ENCODE data around the gene PARP2. TPM values are rescaled to one million over a fixed set of nuclear protein-coding genes. Genes with fewer than 3 reads are reported as not detected.
A peak's percentile ranks its signal among the peaks of the same experiment; 100 is the strongest.
"Not testable (repeated sequence)": the region's sequence is repeated elsewhere in the genome, so short reads cannot be mapped to it uniquely, and the experiment has no call there.

Gene PARP2
- total RNA-seq, 1 experiment from 2014 or later = 38.3 TPM

DNA sequence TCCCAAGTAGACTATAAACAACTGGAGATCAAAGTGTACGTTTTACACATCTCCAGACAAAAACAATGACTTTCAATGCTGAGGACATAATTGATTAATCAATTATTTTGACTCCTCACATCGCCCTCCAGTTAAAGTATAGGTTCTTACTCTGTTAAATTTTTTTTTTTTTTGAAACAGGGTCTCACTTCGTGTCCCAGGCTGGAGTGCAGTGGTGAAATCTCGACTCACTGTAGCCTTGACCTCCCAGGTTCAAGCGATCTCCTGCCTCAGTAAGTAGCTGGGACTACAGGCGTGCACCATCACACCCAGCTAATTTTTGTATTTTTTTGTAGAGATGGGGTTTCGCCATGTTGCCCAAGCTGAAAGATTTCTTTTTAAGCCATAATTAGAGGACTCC lies 9.4 kb upstream of the PARP2 start:
- intact Hi-C loops (cut with micrococcal nuclease) = no loop called here
- Histone ChIP-seq H3K9me2 (replicated peaks; ENCODE audit: low read length) (no peaks in the 10 kb centered on the region), H3K79me2 (ENCODE audit: low read length) (peaks cover 40% of the 10 kb centered on the region), H3K9me3 (ENCODE audit: low read length) (no peaks in the 10 kb centered on the region), H3K4me1 (ENCODE audit: insufficient read depth, low read length) (peaks cover 10% of the 10 kb centered on the region), H3F3A (ENCODE audit: low read length, unreplicated experiment) (no peaks in the 10 kb centered on the region), H3K36me3 (ENCODE audit: low read depth, low read length) (peaks cover 2% of the 10 kb centered on the region; the same call in 1 of the 2 replicates), H2AFZ (ENCODE audit: low read length) (peak overlapping the region; percentile 79; the same call in 1 of the 2 replicates), H3K4me2 (ENCODE audit: low read length) (peak overlapping the region; percentile 91; the same call in 1 of the 2 replicates), H3K4me3 (ENCODE audit: low read length) (no peak overlapping the region), H3K9ac (ENCODE audit: low read length) (no peak overlapping the region), H4K20me1 (ENCODE audit: low read length) (no peaks in the 10 kb centered on the region; the same call in 1 of the 2 replicates), H3K27me3 (ENCODE audit: low read length) (no peaks in the 10 kb centered on the region), H3K27ac (ENCODE audit: low read length) (no peak overlapping the region)
- BruUV-seq (replicated peaks) = no TSS peak
- CTCF ChIA-PET = no interaction called here
- TF ChIP-seq EZH2 (IDR thresholded peaks at IDR 0.05; ENCODE audit: low read length, unreplicated experiment) = no peak
- TF ChIP-seq EZH2phosphoT487 (IDR thresholded peaks at IDR 0.05; ENCODE audit: borderline replicate concordance, low read length) = no peak
- TF ChIP-seq, protein P1, sequence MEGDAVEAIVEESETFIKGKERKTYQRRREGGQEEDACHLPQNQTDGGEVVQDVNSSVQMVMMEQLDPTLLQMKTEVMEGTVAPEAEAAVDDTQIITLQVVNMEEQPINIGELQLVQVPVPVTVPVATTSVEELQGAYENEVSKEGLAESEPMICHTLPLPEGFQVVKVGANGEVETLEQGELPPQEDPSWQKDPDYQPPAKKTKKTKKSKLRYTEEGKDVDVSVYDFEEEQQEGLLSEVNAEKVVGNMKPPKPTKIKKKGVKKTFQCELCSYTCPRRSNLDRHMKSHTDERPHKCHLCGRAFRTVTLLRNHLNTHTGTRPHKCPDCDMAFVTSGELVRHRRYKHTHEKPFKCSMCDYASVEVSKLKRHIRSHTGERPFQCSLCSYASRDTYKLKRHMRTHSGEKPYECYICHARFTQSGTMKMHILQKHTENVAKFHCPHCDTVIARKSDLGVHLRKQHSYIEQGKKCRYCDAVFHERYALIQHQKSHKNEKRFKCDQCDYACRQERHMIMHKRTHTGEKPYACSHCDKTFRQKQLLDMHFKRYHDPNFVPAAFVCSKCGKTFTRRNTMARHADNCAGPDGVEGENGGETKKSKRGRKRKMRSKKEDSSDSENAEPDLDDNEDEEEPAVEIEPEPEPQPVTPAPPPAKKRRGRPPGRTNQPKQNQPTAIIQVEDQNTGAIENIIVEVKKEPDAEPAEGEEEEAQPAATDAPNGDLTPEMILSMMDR (conservative IDR thresholded peaks at IDR 0.05; ENCODE audit: low read depth, low read length) = no peak
- ATAC-seq = no peak
- POLR2A ChIA-PET (ENCODE audit: unreplicated experiment) = interaction anchor here (1.0 kb wide), 1 partner anchor 9 kb away, joined by 6 read pairs; the partner anchor contains the start of gene PARP2
- DNase-seq = no peak

DNA sequence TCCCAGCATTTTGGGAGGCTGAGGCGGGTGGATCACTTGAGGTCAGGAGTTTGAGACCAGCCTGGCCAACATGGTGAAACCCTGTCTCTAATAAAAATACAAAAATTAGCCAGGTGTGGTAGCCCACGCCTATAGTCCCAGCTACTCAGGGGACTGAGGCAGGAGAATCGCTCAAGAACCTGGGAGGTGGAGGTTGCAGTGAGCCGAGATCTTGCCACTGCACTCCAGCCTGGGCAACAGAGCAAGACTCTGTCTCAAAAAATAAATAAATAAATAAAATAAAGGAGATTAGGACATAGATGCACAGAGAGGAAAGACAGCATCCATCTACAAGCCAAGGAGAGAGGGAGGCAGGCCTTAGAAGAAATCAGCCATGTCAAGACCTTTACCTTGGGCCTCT lies 2.4 kb upstream of the PARP2 start:
- peaks cover 11% of the 10 kb centered on the region for H3K36me3 ChIP-seq (ENCODE audit: low read depth, low read length)
- BruUV-seq (replicated peaks); H3K9me3 ChIP-seq (ENCODE audit: low read length); ATAC-seq; H3F3A ChIP-seq (ENCODE audit: low read length, unreplicated experiment); POLR2A ChIA-PET (ENCODE audit: unreplicated experiment); H3K27ac ChIP-seq (ENCODE audit: low read length); H3K4me2 ChIP-seq (ENCODE audit: low read length); H4K20me1 ChIP-seq (ENCODE audit: low read length); intact Hi-C loops (cut with micrococcal nuclease); H2AFZ ChIP-seq (ENCODE audit: low read length); H3K4me1 ChIP-seq (ENCODE audit: insufficient read depth, low read length); CTCF ChIA-PET; H3K9ac ChIP-seq (ENCODE audit: low read length); DNase-seq; H3K27me3 ChIP-seq (ENCODE audit: low read length); H3K9me2 ChIP-seq (replicated peaks; ENCODE audit: low read length); H3K4me3 ChIP-seq (ENCODE audit: low read length): not testable (repeated sequence)
- peaks cover 22% of the 10 kb centered on the region for H3K79me2 ChIP-seq (ENCODE audit: low read length)

DNA sequence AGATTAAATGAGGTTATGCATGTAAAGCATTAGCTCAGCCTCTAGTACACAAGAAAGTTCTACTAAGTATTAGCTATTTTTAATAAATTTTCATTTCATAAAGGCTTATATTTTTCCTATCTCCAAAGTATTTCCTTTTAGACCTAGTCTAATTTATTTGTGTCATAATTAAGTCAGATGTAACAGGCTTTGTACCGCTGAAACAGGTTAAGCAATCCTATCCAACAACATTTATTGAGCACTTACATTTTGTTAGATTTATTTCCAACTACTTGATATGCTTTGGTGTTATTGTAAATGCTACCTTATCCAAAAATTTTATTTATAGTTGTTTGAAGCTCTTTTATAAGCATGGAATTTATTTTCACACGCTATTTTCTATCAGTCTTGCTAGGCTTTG lies 1.8 kb upstream of the PARP2 start:
- Histone ChIP-seq H4K20me1 (ENCODE audit: low read length) (no peaks in the 10 kb centered on the region), H3F3A (ENCODE audit: low read length, unreplicated experiment) (no peaks in the 10 kb centered on the region), H2AFZ (ENCODE audit: low read length) (peak overlapping the region; percentile 98), H3K36me3 (ENCODE audit: low read depth, low read length) (peaks cover 14% of the 10 kb centered on the region), H3K9me3 (ENCODE audit: low read length) (no peaks in the 10 kb centered on the region), H3K4me2 (ENCODE audit: low read length) (peak overlapping the region; percentile 96), H3K27me3 (ENCODE audit: low read length) (no peaks in the 10 kb centered on the region), H3K4me1 (ENCODE audit: insufficient read depth, low read length) (peaks cover 9% of the 10 kb centered on the region; the same call in 1 of the 2 replicates), H3K9me2 (replicated peaks; ENCODE audit: low read length) (no peaks in the 10 kb centered on the region), H3K9ac (ENCODE audit: low read length) (peak overlapping the region; percentile 83), H3K79me2 (ENCODE audit: low read length) (peaks cover 22% of the 10 kb centered on the region), H3K4me3 (ENCODE audit: low read length) (peak overlapping the region; percentile 98), H3K27ac (ENCODE audit: low read length) (no peak overlapping the region)
- intact Hi-C loops (cut with micrococcal nuclease) = loop anchor here (2.0 kb wide), 1 partner anchor 267 kb away; no protein-coding TSS in a partner anchor
- ChIA-PET CTCF (interaction anchor here (0.6 kb wide), 1 partner anchor 9 kb away, joined by 8 read pairs; no protein-coding TSS in a partner anchor), POLR2A (ENCODE audit: unreplicated experiment) (interaction anchor here (0.6 kb wide), 1 partner anchor 182 kb away, joined by 12 read pairs; no protein-coding TSS in a partner anchor)
- no TSS peak for BruUV-seq (replicated peaks)
- TF ChIP-seq, protein P1 (conservative IDR thresholded peaks at IDR 0.05; ENCODE audit: low read depth, low read length) = no peak
- TF ChIP-seq EZH2phosphoT487 (IDR thresholded peaks at IDR 0.05; ENCODE audit: borderline replicate concordance, low read length) (no peak), EZH2 (IDR thresholded peaks at IDR 0.05; ENCODE audit: low read length, unreplicated experiment) (no peak)
- ATAC-seq = no peak
- no peak for DNase-seq

Data from PC-3 (cell line).